Measurements from ENCODE around the gene ALDH5A1.

The ALDH5A1 gene

GRCh38 chr6:24494821-24495795, at the start of gene ALDH5A1:
TSS of gene ALDH5A1 (plus strand) at chr6:24494969. CDS start at chr6:24494997, 28 bp downstream.
- DNase-seq (ENCODE audit: low read depth in 2 of 3, low spot score in 1 of 3) = peak; percentile 64 to 79 (median 64)

GRCh38 chr6:24445704-24446103, 49.1 kb upstream of the ALDH5A1 start:
- no peak for DNase-seq (ENCODE audit: low read depth in 2 of 3, low spot score in 1 of 3)

DNA sequence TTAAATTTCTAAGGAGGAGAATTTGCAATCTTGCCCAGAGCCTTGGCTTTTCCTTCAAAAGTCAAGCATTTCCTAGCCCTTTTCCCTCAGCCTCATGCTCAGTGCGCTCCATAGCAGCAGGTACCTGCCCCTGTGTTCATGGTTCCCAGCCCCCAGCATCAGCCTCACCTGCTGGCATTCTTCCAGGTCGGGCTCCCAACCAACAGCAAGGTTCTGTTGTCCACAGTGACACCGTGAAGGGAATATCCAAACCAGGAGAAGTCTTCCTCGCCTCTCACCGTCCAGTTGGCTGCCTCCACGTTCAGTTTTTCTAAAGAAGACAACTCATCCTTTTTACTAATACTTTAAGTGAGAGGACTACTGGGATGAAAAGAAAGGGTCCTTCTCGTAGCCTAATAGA, 48.1 kb upstream of the ALDH5A1 start:
- no peak for DNase-seq (ENCODE audit: low read depth in 2 of 3, low spot score in 1 of 3)

DNA sequence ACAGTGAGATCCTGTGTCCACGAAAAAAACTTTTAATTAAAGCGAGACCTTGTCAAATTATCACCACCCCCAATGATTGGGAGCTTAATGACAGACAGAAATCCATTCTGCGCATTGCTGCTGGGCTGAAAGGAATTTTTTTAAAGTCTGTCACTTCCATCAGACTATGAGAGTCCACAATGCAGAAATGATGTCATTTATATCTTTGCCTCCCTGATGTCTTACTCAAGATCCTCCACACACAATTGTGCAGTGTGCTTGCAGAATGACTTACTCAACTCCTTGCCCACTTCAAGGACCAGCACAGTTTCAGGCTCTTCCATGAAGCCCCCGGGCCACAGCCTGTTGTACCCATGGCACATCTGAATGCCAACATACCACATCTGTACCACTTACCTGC, 46.4 kb upstream of the ALDH5A1 start:
- no peak for DNase-seq (ENCODE audit: low read depth in 2 of 3, low spot score in 1 of 3)

DNA sequence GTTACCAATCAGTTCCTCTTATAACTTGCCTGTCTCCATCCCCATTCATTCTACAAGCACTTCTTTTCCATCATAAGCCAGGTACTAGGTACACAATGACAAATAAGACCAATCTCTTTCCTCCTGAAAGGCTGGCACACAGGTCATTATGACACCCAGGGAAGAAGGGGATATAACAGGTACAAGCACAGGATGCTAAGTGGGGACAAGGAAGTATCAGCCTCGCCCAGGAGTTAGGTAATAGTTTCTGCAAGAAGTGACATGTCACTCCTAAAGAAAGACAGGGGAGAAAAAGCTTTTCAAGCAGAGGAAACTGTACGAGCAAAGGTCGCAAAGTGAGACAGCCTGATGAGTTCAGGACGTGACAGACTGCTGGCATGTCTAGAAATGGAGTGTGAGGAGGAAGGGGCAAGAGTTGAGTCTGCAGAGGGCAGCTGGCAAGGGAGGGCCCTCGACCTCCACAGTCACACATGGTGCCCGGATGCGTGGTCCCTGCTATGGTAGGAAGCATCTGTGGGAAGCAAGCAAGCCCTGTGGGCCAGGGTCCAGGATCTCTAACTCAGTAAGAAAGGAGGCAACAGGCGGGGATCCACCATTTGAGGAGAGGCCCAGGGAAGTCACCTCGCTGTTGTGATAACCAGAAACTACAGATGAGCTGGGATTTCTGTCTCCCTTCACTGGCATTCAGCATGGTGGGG, 45.8 kb upstream of the ALDH5A1 start:
- no peak for DNase-seq (ENCODE audit: low read depth in 2 of 3, low spot score in 1 of 3)

GRCh38 chr6:24451581-24452388, 43.0 kb upstream of the ALDH5A1 start:
- no peak for DNase-seq (ENCODE audit: low read depth in 2 of 3, low spot score in 1 of 3)

DNA sequence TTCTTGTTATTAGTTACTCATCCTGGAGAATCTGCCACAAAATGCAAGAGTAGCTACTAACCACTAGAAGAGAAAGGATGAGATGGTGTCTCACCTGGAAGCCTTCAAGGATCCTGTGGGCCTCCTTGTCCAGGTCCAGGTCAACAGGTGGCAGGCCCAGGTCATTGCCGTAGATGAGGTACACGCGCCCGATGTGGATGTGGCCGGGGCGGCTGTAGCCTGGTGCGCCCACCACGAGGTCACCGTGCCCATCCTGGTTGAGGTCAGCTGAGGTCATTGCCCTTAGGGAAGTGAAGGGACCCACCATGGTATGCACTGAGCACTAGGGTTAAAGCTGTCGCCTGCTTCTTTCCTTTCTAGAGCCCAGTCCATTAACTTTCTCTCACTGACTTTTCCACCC, 40.8 kb upstream of the ALDH5A1 start:
- no peak for DNase-seq (ENCODE audit: low read depth in 2 of 3, low spot score in 1 of 3)

GRCh38 chr6:24454452-24454851, 40.3 kb upstream of the ALDH5A1 start:
- DNase-seq (ENCODE audit: low read depth in 2 of 3, low spot score in 1 of 3) = no peak

DNA sequence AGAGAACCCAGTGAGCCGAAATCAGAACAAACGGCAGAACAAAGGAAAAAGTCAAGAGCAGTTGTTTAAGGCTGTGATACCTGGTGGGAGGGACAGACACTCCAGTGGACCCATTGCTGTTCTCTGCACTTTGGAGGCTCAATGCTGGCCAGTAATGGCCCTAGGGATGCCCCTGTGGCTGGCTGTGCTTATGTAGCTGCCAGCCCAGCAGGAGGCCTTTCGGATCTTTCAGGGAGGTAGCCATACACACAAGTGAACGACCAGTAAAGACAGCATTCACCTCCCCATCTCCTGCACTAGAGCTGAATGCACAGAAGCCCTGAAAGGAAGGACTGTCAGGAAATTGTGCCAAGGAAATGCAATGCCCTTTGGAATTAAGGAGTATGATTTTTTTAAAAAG, 39.7 kb upstream of the ALDH5A1 start:
- no peak for DNase-seq (ENCODE audit: low read depth in 2 of 3, low spot score in 1 of 3)

DNA sequence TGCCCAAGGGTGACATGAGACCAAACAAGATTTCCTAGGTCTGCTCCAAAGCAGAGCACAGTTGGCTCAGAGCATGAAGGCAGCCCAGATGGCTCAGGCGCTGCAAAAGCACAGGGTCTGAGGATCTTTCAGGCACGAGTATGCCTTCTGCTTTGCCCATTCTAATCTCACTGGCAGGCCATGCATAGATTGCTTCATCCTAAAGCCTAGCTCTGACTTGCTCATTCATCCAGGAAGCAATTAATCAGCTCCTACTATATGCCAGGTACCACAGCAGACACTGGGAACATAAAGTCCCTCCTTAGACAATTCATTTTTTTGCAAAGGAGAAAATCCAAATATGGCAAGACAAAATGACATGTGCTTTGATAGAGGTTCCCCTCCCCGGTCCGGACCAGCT, 36.6 kb upstream of the ALDH5A1 start:
- no peak for DNase-seq (ENCODE audit: low read depth in 2 of 3, low spot score in 1 of 3)

DNA sequence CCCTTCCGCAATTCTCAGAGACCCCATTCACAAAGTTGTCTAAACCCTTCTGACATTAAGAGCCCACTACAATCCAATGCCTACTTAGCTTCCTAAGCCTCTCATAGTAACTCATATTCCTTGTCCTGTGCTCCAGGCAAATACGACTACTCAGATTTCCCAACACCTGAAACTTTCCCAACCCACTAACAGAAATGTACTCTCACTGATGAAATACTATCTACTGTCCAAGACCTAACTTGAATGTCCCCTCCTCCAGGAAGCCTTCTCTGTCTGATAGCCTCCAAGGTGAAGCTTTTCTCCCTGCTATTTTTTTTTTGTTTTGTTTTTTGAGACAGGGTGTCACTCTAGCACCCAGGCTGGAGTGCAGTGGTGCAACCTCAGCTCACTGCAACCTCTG, 35.8 kb upstream of the ALDH5A1 start:
- DNase-seq (ENCODE audit: low read depth in 2 of 3, low spot score in 1 of 3) = no peak

GRCh38 chr6:24460966-24461365, 33.8 kb upstream of the ALDH5A1 start:
- no peak for DNase-seq (ENCODE audit: low read depth in 2 of 3, low spot score in 1 of 3)

DNA sequence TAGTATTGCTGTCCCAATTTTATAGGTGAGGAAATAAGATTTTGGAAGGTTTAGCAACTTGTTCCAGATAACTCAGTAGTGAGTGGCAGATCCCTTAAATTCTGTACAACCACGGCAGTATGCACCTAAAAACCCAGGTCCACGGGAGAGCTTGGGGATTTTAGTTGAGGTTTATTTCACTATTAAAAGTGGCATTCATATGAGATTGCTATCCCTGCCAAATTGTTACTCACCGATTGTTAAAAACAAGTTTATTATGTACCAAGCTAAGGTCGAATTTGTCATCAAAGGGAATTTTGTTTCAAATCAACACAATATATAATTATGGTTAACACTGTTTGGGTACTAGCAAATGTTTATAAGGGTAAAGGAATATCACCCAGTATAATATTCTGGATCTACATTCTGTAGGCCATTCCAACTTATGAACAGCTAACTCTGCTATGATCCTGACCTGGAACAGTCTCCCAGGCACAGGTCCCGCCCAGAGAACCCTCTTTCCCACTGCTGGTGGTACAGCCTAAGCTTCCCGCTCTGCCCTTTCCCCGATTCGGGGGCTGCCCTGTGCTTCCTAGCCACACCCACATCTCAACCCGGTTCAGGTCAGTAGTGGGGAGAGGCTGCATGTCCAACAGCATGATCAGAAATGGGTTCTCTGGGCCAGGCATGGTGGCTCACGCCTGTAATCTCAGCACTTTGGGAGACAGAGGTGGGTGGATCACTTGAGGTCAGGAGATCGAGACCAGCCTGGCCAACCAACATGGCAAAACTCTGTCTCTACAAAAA, 30.3 kb upstream of the ALDH5A1 start:
- no peak for DNase-seq (ENCODE audit: low read depth in 2 of 3, low spot score in 1 of 3)

DNA sequence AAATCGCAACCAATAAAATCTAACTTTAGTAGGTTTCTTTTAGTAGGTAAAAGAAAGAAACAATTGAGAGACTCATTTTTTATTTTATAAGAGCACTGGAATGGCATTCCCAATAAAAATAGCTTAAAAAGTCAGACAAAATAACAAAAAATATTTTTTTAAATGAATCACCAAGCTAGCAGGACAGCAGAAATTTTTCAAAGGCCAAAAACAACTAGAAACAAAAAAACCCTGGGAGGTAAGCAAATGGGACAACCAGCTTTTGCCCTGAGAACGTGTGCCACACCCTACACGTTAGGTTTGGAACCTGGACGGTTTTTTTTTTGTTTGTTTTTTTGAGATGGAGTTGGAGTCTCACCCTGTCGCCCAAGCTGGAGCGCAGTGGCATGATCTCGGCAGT, 25.0 kb upstream of the ALDH5A1 start:
- DNase-seq (ENCODE audit: low read depth in 2 of 3, low spot score in 1 of 3) = no peak

GRCh38 chr6:24472181-24472580, 22.6 kb upstream of the ALDH5A1 start:
- no peak for DNase-seq (ENCODE audit: low read depth in 2 of 3, low spot score in 1 of 3)

GRCh38 chr6:24476631-24477030, 18.1 kb upstream of the ALDH5A1 start:
- no peak for DNase-seq (ENCODE audit: low read depth in 2 of 3, low spot score in 1 of 3)

GRCh38 chr6:24477070-24477469, 17.7 kb upstream of the ALDH5A1 start:
- no peak for DNase-seq (ENCODE audit: low read depth in 2 of 3, low spot score in 1 of 3)

DNA sequence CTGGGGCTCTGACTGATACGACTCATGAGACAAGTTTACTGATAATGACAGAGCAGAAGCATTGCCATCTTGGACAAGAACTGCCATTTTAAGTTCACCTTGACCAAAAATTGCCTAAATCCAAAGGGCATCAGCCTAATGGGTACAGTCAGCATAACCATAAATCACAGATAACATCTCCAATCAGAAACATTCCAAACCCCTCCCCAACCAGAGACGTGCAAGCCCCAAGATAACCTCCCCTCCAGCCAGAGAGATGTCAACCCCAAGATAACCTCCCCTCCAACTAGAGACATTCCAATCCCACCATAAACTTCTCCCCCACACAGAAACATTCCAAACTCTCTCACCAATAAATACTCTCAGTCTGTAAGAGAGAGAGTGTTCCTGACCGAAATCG, 15.9 kb upstream of the ALDH5A1 start:
- DNase-seq (ENCODE audit: low read depth in 2 of 3, low spot score in 1 of 3) = no peak

DNA sequence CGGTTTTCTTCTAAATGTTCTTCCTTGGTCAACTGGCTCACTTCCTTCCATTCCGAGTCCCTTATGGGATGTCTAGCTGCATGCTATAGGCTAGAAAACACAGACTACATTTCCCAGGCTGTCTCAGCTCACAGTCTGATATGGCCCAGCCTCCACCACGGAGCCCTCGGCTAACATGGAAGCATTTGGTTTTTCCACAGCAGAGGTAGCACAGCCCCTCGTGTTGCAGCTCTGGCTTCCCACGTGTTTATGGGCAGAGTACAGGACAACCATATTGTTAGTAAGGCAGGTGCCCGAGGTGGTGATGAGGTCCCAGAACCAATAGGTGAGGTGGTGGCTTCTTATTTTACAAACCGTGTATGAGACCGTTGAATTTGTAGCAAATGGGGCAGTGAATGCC, 14.1 kb upstream of the ALDH5A1 start:
- no peak for DNase-seq (ENCODE audit: low read depth in 2 of 3, low spot score in 1 of 3)

DNA sequence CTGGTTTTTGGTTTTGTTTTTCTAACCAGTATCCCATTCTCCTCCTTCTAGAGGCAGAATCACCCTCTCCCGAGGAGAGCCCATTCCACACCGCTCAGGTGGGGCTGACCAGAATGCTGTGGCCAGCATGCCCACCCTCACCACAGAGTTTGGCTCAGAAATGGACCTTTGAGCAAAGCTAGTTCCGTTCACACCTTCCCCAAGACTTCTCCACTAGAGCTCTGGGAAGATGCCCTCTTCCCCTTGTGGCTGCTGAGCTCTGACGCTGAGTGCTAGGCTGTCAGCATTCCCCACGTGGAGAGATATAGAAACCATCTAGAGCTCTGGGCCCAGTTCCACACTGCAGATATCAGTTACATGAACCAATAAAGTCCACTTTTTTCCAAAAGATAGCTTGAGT, 13.3 kb upstream of the ALDH5A1 start:
- DNase-seq (ENCODE audit: low read depth in 2 of 3, low spot score in 1 of 3) = no peak
